MM.1S (cell line): ENCODE data around the gene LRRK1.

Experiments
- CTCF ChIP-seq: fragments of 300-600 bp; sonication (generic); IDR thresholded peaks from 2 replicates; pipeline ENCODE4 v1.5.1; 2016; ENCODE audit warnings: antibody characterized with exemption, low read length, mixed read lengths
- EZH2 ChIP-seq: fragments of 300-600 bp; sonication (generic); optimal IDR thresholded peaks from 2 replicates; pipeline ENCODE3; 2017; ENCODE audit warnings: low read depth, mild to moderate bottlenecking, antibody characterized with exemption, low read length, mixed read lengths
- EZH2phosphoT487 ChIP-seq: fragments of 300-600 bp; sonication (generic); IDR thresholded peaks from 2 replicates; pipeline ENCODE4 v1.6.1; 2018; ENCODE audit warnings: antibody characterized with exemption, low read length

- no peak for TF ChIP-seq CTCF
- no peak for TF ChIP-seq EZH2
- no peak for TF ChIP-seq EZH2phosphoT487
Observed at GRCh38 chr15:100931143-100931890, 12.2 kb downstream of the LRRK1 start.
